Mesenteric fat pad (tissue), 1 donor: ENCODE results near the gene GTF2H4. TPM values are rescaled to one million over a fixed set of nuclear protein-coding genes. Genes with fewer than 3 reads are reported as not detected.
A peak's percentile ranks its signal among the peaks of the same experiment; 100 is the strongest.
"Not testable (repeated sequence)": the region's sequence is repeated elsewhere in the genome, so short reads cannot be mapped to it uniquely, and the experiment has no call there.

Experiments
- DNase-seq: peaks from one replicate; pipeline ENCODE4 v3.0.0-alpha.2; 2020; ENCODE audit warnings: low spot score
- long read RNA-seq: library from polyadenylated mRNA; unstranded; transcript quantifications from one replicate; pipeline ENCODE4 v2.0.0, GENCODE V29; 2020
- total RNA-seq: library from RNA; stranded (reverse); fragmentation: NEBNext Ultra II Directional; extraction: Animal tissue kit (Norgen Biotek cat#: 25700); gene quantifications from one replicate; pipeline ENCODE4 v1.2.1, GENCODE V29; 2021
- donor health status: DM: yes; HTN: yes; CAD: no.

Gene GTF2H4
- 44.4 TPM for total RNA-seq
- long read RNA-seq, partial matches to known transcripts: 0 of 14 reads
- long read RNA-seq, other reads (novel, unspliced or antisense): 10 of 14 reads

DNA sequence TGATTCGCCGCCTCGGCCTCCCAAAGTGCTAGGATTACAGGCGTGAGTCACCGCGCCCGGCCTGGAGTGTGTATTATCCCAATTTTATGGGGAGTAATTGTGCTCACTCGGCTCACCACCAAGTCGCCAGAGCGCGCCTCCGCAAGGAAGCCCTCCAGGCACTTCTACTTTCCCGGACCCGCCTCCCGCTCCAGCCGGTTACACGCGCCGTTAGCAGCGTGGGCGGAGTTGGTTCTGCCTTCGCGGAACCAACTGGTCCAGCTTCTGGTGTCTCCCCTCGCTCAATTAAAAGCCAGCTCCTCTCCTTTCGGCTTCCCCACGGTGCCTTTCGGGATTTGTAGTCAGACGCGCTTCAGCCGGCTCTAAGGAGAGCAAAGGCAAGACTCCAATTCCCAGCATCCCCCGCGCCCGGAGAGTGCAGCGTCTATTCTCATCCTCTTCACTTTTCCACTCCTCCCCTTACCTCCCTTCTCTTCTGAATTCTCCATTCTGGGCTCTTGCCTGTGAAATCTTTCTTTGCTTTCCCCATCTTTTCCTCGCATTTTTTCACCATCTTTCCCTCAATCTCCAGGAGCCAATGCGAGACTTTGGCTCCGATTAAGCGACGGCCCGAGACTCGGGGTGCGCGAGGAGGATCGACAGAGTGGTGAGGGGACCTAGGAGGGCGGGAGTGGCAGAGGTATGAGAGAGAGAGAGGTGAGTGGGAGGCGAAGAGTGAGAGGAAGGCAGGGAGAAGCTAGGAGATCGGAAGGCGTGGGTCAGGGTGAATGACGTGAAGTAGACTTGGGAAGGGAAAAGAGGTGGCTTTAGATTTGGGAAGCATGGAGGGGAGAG, at the start of gene GTF2H4:
TSS of gene GTF2H4 (plus strand) at position 450 of the 834 bp plus-strand sequence.
- peak; percentile 98 for DNase-seq

DNA sequence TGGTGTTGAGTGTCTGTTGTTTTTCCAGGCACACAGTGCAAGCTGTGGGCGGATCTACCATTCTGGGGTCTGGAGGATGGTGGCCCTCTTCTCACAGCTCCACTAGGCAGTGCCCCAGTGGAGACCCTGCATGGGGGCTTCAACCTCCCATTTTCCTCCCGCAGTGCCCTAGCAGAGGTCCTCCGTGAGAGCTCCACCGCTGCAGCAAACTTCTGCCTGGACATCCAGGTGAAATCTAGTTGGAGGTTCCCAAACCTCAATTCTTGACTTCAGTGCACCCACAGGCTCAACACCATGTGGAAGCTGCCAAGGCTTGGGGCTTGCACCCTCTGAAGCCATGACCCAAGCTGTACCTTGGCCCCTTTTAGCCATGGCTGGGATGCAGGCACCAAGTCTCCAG, 48.3 kb upstream of the GTF2H4 start:
- DNase-seq: peak; percentile 80

DNA sequence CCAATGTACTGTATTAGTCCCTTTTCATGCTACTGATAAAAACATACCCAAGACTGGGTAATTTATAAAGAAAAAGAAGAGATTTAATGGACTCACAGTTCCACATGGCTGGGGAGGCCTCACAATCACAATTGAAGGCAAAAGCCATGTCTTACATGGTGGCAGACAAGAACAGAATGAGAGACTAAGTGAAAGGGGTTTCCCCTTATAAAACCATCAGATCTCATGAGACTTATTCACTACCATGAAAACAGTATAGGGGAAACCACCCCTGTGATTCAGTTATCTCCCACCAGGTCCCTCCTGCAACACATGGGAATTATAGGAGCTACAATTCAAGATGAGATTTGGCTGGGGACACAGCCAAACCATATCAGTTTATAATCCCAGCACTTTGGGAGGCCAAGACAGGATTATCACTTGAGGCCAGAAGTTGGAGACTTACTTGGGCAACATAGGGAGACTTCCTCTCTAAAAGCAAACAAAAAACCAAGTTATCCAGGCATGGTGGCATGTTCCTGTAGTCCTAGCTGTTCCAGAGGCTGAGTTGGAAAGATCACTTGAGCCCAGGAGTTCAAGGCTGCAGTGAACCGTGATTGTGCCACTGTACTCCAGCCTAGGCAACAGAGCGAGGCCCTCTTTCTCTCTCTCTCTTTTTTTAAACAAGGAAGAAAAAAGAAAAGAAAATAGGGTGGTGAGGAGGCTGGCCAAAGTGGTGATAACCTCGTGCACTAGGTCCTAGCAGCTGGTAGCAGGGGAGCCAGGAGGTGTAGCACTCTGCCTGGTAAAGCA, 46.6 kb upstream of the GTF2H4 start:
- DNase-seq: no peak

DNA sequence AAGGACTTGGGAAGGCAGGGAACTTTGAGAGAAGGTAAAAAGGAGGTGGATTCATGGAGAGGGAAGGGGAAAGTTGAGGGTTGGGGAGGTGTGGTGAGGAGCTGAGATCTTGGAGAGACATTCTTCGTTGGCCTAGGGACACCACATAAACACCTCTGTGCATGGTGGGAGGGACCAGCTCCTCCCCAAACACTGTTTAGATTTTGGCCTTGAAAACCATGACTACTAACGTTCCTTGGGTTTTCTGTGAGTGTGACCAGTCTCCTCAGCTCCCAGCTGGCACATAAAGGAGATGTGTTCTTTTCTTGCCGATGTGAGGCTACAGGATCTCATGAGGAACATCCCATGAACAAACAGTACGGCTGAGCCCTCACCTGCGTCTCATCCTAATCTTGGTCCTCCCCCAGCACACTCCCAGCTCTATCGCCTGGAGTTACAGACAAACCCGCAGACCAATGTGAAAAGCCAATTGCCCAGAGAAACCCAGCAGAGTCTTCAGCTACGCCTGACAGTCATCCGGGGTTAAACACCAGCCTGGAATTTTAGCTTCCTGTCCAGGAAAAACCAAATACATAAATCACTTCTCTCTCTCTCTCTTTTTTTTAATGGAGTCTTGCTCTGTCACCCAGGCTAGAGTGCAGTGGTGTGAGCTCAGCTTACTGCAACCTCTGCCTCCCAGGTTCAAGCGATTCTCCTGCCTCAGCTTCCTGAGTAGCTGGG, 45.7 kb upstream of the GTF2H4 start:
- peak; percentile 20 for DNase-seq

DNA sequence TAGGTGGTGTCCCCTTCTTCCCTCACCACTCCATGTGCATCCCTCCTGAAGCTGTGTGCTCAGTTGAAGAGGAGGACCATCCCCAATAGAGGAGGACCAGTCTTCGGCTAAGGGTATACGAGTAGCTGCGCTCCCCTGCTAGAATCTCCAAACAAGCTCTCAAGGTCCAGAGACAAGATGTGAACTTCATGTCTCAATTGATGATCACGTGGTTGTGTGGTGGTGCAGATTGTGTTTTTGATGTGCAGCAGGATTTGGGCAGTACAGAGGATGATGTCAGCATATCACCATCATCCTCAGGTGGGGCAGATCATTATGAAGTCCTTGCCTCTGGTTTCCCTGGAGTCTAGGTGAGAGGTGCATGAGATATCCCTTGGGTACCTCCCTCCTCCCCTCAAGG, 43.7 kb upstream of the GTF2H4 start:
- DNase-seq: no peak

DNA sequence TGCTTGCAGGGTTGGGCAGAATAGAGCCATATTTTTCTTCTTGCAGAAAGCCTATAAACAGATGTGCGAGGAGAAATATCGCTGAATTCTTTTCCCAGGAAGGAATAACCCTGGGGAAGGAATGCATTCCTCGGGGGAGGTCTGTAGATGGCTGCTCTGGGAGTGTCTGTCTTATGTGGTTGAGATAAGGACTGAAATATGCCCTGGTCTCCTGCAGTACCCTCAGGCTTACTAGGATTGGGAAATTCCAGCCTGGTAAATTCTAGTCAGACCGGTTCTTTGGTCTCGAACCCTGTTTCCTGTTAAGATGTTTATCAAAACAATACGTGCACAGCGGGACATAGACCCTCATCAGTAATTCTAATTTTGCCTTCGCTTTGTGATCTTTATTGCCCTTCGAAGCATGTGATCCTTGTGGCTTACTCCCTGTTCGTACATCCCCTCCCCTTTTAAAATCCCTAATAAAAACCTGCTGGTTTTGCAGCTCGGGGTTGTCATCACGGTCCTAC, 38.7 kb upstream of the GTF2H4 start:
- not testable (repeated sequence) for DNase-seq

DNA sequence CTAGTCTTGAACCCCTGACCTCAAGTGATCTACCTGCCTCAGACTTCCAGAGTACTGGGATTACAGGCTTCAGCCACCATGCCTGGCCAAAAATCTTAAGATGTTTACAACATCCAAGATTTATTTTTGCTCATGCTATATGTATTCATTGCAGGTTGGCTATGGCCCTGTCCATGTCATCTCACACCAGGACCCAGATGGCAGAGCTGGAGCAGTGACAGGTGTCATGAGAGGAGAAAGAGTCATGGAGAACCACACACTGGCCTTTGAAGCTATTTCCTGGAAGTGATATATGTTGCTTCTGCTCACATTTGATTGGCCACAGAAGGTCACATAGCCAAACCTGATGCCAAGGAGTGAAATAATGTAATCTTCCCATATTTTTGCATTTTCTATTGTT, 37.5 kb upstream of the GTF2H4 start:
- no peak for DNase-seq

DNA sequence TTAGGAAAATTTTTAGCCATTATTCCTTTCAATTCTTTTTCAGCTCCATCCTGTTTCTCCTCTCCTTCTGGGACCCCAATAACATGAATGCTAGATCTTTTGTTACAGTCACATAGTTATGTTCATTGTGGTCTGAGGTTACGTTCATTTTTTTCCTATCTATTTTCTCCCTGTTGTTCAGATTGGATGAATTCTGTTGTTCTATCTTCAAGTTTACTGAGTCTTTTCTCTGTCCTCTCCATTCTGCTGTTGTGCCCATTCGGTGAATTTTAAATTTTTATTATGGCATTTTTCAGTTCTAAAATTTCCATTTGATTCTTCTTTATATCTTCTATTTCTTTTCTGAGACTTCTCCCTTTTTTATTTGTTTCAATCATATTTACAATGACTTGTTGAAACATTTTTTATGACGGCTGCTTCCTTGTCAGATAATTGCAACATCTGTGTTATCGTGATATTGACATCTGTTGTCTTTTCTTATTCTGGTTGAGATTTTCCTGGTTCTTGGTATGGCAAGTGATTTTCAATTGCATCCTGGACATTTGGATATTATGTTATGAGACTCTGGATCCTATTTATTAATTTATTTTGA, 36.3 kb upstream of the GTF2H4 start:
- no peak for DNase-seq

DNA sequence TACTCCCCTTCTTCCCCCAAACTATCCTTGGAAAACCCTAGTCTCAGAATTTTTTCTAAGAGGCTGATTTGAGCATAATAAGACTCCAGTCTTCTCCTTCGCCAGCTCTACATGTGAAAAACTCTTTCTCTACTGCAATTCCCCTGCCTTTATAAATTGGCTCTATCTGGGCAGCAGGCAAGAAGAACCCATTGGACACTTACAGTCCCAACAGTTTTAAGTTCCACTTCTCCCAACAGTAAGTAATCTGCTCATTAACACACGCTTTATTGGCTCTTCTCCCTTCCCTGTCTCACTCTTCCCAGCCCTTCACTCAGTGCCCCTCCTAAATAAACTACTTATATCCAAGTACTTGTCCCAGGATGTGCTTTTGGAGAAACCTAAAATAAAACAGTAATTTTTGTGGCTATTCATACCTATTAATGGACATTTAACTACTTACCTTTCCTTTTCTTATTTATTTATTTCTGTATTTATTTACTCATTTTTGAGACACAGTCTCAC, 34.8 kb upstream of the GTF2H4 start:
- DNase-seq: no peak

DNA sequence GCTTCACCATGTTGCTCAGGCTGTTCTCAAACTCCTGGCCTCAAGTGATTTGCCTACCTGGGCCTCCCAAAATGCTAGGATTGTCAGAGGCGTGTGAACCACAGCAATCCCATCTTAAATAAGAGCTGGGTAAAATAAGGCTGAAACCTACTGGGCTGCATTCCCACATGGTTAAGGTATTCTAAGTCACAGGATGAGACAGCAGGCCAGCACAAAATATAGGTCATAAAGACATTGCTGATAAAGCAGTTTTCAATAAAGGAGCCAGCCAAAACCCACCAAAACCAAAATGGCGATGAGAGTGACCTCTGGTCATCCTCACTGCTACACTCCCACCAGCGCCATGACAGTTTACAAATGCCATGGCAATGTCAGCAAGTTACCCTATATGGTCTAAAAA, 34.2 kb upstream of the GTF2H4 start:
- DNase-seq: not testable (repeated sequence)

DNA sequence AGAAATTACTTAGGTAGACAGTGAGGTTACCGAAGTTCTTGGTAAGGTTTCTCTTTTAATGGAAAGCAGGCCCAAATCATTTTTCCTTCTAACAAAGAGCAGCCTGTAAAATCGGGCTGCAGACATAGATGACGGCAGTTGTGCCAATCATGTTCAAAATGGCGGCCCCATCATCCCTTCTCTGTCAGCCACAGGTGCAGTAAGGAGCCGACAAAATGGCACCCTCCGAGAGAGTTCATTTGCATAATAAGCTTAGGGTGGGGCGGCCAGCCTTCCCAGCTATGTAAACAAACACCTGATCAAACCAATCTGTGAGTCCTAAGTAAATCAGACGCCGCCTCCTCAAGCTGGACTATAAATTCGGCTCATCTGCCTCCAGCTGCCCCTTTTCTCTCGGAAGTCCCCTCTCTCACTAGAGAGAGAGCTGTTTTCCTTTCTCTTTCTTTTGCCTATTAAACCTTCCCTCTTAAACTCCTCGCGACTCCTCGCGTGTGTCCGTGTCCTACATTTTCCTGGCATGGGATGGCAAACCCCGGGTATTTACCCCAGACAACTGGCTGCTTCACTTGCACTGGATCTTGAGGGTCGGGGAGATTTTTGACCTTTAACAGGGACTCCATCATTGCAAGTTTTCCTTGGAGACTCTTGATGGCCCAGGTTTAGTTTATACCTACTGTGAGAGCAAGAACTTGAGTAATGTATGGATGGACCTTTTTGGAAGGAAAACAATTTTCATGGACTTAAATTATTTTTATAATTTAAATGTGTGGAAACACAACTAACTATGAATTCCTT, 32.6 kb upstream of the GTF2H4 start:
- peak; percentile 53 for DNase-seq

DNA sequence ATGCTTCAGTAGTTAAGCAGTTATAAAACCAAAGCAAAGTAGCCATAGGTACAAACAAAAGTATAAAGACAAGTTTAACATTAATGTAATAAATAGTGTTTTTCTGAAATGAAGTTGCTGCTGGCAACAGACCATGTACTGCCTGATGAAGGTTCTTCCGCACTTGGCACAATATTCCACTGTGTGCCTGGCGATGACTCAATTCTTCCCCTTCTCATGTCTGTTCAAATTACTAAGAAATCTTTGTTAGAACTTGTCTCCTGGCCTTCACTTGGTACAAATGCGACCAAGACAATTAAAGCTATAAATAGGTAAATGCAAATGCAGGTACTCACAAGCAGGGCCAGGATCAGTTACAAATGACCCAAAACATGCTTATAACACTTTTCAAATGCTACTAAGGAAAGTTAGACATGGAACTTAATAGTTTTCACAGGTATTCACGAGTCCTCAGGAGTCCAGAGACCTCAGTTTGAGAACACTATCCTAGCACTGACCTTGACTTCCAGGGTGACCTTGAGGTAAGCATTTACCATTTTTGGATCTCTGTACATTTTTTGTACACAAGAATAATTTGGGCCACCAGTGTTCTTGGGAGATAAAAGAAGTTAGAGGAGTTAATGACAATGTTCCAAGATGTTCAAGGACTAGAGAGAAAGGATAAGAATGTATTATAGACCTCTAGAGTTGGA, 31.8 kb upstream of the GTF2H4 start:
- peak; percentile 6 for DNase-seq

DNA sequence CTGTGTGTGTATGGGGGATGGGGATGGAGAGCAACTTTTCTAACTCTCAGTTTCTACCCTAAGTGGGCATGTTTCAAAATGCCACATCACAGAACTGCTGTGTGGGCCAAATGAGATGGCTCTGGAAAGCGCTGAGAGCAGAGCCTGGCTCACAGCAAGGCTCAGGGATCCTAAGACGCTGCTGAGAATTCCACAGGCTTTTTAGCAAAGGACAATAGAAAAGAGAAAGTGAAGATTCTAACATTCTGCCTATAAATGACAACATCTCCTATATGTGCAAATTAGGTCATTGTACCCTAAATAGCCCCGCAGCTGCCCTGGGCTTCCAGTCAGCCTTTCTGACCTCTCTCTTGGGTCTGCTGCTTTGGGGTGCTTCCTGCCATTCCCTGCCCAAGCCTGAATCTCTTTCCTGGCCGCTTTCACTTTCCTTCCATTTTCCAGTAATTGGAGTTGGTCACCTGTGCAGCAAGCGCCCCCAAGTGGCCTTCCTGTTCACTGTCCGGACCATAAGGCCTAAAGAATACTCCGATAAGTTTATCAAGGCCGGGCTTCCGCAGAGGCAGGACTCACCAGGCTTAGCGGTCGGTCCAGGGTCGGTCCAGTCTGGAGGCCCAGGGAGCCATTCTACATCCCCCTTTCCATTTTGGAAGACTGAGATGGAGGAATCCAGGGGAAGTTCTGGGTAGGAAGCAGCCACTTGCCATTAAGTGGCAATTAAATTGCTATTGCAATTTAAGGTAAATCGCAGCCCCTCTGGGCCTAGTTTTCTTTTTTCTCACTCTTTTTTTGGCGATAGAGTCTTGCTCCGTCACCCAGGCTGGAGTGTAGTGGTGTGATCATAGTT, 30.4 kb upstream of the GTF2H4 start:
- no peak for DNase-seq

DNA sequence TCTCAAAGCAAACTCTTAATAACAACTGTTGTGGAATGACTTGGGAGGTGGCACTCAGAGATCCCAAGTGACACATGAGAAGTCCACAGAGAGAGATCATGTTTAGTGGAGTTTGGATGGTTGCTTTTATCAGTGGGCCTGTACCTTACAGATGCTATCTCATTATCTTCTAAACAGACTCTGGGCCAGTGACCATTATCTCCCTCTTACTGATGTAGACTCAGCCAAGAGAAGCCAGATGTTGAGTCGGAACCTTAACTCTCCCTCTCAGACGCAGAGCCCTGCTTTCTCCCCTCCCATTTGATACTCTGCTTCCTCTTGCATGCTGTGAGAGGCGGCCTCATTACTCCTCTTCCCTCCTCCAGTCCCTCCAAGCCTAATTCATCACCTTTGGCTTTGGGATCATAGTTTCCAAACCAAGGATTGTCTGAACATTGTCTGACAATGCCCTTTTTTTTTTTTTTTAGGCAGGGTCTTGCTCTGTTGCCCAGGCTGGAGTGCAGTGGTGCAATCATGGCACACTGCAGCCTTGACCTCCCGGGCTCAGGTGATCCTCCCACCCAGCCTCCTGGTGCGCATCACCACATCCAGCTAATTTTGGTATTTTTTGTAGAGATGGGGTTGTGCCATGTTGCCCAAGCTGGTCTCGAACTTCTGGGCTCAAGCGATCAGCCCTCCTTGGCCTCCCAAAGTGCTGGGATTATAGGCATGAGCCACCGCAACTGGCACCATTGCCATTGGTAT, 28.2 kb upstream of the GTF2H4 start:
- peak; percentile 11 for DNase-seq

DNA sequence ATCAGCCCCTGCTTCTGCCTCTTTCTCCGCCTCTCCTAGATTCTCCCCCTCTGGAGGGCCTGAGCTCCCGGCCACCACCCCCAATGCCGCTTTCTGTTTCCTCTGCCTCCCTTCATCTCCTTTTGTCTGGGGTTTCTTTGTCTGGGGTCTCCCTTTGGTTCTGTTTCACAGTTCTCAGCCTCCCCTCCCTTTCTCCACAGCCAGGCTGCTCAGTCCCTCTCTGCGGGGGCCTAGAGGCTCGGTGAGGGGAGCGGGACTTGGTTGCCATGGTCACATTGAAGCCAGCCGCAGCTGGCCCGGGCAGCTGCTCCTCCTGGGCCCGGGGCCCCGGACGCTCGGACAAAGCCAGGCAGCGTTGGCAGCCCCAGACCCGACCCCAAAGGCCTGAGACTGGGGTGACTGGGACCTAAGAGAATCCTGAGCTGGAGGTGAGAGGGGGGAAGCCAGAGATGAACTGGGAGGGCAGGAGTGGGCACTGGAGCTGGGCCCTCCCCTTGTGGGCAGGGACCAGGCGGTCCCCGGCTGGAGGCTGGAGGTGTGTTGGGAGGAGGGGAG, 27.2 kb upstream of the GTF2H4 start:
- peak; percentile 76 for DNase-seq

DNA sequence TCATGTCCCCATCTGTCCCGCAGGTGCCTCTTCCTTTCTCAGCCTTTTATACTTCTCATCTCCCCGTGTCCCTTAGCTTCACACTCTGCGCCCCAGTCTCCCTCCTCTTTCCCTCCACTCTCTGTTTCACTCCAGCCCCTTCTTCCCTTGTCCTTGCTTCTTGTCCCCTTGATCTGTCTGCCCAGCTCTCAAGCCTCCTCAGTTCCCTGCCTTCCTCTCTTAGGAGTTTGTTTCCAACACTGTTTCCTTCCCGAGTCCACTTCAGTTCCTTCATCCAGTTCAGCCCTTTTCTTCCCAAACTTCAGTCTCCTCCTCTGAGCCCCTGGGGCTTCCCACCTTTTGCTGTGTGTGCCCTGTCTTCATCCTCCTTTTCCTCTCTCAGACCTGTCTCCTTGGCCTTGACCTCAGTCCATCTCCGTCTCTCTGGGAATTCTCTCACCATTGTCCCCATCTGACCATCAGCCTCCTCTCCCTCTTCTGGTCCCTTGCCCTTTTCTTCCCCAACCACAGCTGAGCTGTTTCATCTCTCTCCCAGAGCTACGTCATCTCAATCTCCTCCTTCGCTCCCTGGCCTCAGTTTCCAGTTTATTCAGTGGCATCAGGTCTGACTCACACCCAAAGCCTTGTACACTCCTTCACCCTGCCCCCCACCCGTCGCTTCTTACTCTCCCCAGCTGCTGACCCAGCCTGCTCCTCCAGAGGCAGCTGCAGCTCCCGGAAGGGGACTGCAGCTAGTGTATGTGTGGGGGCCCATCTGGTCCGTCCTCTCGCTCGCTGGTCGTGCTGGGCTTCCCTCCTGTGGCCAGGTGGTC, 26.4 kb upstream of the GTF2H4 start:
- peak; percentile 55 for DNase-seq
